ENCODE results near the gene USP12.

DNA sequence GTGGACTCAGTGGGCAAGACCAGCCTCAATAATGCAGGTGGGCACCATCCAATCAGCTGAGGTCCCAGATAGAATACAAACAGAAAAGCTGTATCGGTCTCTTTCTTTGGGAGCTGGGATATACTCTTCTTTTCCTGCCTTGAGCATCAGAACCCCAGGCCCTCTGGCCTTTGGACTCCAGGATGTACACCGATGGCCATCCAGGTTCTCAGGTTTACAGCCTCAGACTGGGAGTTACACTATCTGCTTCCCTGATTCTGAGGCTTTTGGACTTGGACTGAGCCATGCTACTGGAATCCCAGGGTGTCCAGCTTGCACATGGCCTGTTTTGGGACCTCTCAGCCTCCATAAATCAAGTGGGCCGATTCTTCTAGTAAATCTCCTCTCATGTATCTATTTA is 27.6 kb upstream of the USP12 start:
- TF ChIP-seq, protein P1, sequence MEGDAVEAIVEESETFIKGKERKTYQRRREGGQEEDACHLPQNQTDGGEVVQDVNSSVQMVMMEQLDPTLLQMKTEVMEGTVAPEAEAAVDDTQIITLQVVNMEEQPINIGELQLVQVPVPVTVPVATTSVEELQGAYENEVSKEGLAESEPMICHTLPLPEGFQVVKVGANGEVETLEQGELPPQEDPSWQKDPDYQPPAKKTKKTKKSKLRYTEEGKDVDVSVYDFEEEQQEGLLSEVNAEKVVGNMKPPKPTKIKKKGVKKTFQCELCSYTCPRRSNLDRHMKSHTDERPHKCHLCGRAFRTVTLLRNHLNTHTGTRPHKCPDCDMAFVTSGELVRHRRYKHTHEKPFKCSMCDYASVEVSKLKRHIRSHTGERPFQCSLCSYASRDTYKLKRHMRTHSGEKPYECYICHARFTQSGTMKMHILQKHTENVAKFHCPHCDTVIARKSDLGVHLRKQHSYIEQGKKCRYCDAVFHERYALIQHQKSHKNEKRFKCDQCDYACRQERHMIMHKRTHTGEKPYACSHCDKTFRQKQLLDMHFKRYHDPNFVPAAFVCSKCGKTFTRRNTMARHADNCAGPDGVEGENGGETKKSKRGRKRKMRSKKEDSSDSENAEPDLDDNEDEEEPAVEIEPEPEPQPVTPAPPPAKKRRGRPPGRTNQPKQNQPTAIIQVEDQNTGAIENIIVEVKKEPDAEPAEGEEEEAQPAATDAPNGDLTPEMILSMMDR (IDR thresholded peaks at IDR 0.05): no peak
- TF ChIP-seq POLR2A (IDR thresholded peaks at IDR 0.05) (no peak), EP300 (IDR thresholded peaks at IDR 0.05) (no peak), POLR2AphosphoS5 (IDR thresholded peaks at IDR 0.05) (no peak)

All from suprapubic skin (tissue), 4 donors.